ENCODE data around the gene SELENON. TPM values are rescaled to one million over a fixed set of nuclear protein-coding genes. Genes with fewer than 3 reads are reported as not detected.

SELENON gene
- total RNA-seq, 1 experiment from 2014 or later: 90.9 TPM

- H3K56ac ChIP-seq (ENCODE audit: insufficient read length, low read depth, low read length): no peak overlapping the region
- no peak overlapping the region for H2AFZ ChIP-seq (ENCODE audit: low read length)
- WGBS (ENCODE audit: extremely low coverage, insufficient read length, low lambda C conversion rate): no CpG with 5 or more reads among the region's 5 CpGs
- H3K4ac ChIP-seq (ENCODE audit: low read depth, low read length): no peak overlapping the region
- H4K8ac ChIP-seq (replicated peaks; ENCODE audit: insufficient read length, low read depth, low read length): no peak overlapping the region
- no peak overlapping the region for H2BK15ac ChIP-seq (ENCODE audit: low read depth, low read length)
- H2BK12ac ChIP-seq (ENCODE audit: insufficient read length, low read depth, low read length): no peak overlapping the region
- no peak overlapping the region for H3K18ac ChIP-seq (ENCODE audit: insufficient read length, low read depth, low read length)
- H3K9ac ChIP-seq (ENCODE audit: extremely low read depth, insufficient read length, low read length): no peak overlapping the region
- H4K91ac ChIP-seq (ENCODE audit: insufficient read length, low read depth, low read length): no peak overlapping the region
- H3K4me3 Mint-ChIP-seq: peak overlapping the region in 1 of 2 experiments; percentile 50; a peak in 1 of 5 replicates
- H3K79me1 ChIP-seq (ENCODE audit: insufficient read depth, low read depth, low read length, poor library complexity, severe bottlenecking): no peaks in the 10 kb centered on the region
- H3K23me2 ChIP-seq (ENCODE audit: insufficient read length, low read depth, low read length, poor library complexity, severe bottlenecking): no peaks in the 10 kb centered on the region
- no peaks in the 10 kb centered on the region for H3K79me2 ChIP-seq (ENCODE audit: insufficient read depth, low read length)
- no peak overlapping the region for H3K14ac ChIP-seq (ENCODE audit: insufficient read depth, low read length)
- H2BK120ac ChIP-seq (ENCODE audit: low read depth, low read length, poor library complexity, severe bottlenecking): no peak overlapping the region
- no peak overlapping the region for H3K4me2 ChIP-seq (ENCODE audit: insufficient read depth, insufficient read length, low read length)
- no peaks in the 10 kb centered on the region for H3K9me3 Mint-ChIP-seq
- H3K27ac Mint-ChIP-seq: no peak overlapping the region; a peak in 1 of 7 replicates
- no peak overlapping the region for H2BK20ac ChIP-seq (ENCODE audit: low read depth, low read length, poor library complexity, severe bottlenecking)
- no peaks in the 10 kb centered on the region for H3K4me1 ChIP-seq (ENCODE audit: insufficient read depth, low read length)
- H2AK5ac ChIP-seq (ENCODE audit: insufficient read length, low read length): no peak overlapping the region
- no peak overlapping the region for H3K27ac ChIP-seq (ENCODE audit: insufficient read length, low read depth, low read length)
- TF ChIP-seq CTCF (conservative IDR thresholded peaks at IDR 0.05): no peak
- H4K20me1 ChIP-seq (ENCODE audit: control insufficient read depth, insufficient read depth, insufficient read length): peaks cover 3% of the 10 kb centered on the region
- peaks cover 6% of the 10 kb centered on the region for H3K27me3 Mint-ChIP-seq (ENCODE audit: low read depth)
- no peaks in the 10 kb centered on the region for H3K27me3 ChIP-seq (ENCODE audit: insufficient read depth, low read length)
- no peak overlapping the region for H4K5ac ChIP-seq (ENCODE audit: insufficient read length, low read depth, low read length)
- peaks cover 36 to 53% of the 10 kb centered on the region in 2 experiments for H3K4me1 Mint-ChIP-seq
- H2BK5ac ChIP-seq (ENCODE audit: insufficient read length, low read length): no peak overlapping the region
- no peak overlapping the region for H3K23ac ChIP-seq (ENCODE audit: insufficient read length, low read depth, low read length)
- no peaks in the 10 kb centered on the region for H3K9me3 ChIP-seq (ENCODE audit: control insufficient read depth, low read depth, low read length)
- H3K36me3 Mint-ChIP-seq (ENCODE audit: insufficient read depth in 1 of 3, low read depth in 3 of 3): no peaks in the 10 kb centered on the region
- H3T11ph ChIP-seq (ENCODE audit: low read length): no peak overlapping the region
- no peak for DNase-seq
Measured at GRCh38 chr1:25757846-25758185, 42.2 kb upstream of the SELENON start.

Data from H9 (cell line).